ENCODE data around the gene SCN11A.

The SCN11A gene

GRCh38 chr3:39099738-39100499, 48.2 kb upstream of the SCN11A start:
- H3K9ac ChIP-seq (ENCODE audit: low read length): no peak overlapping the region
- H3K36me3 ChIP-seq (replicated peaks; ENCODE audit: insufficient read depth, low read length): no peaks in the 10 kb centered on the region
- no peak overlapping the region for H3K27ac ChIP-seq (ENCODE audit: low read length)
- H3K27me3 ChIP-seq (replicated peaks; ENCODE audit: insufficient read depth, low read length): no peaks in the 10 kb centered on the region
- no peaks in the 10 kb centered on the region for H3F3A ChIP-seq (ENCODE audit: insufficient read depth, low read length)
- no peak overlapping the region for H2AFZ ChIP-seq (ENCODE audit: low read length)
- H3K4me1 ChIP-seq (ENCODE audit: low read length): no peaks in the 10 kb centered on the region
- no peaks in the 10 kb centered on the region for H4K20me1 ChIP-seq (ENCODE audit: insufficient read depth, low read length)
- H3K79me2 ChIP-seq (ENCODE audit: low read length): peaks cover 28% of the 10 kb centered on the region
- no peaks in the 10 kb centered on the region for H3K9me3 ChIP-seq (replicated peaks; ENCODE audit: insufficient read depth, low read length)
- no peak for TF ChIP-seq CTCF (IDR thresholded peaks at IDR 0.05; ENCODE audit: low read length)
- TF ChIP-seq EZH2phosphoT487 (IDR thresholded peaks at IDR 0.05; ENCODE audit: low read length): no peak
- no peak for TF ChIP-seq EZH2 (optimal IDR thresholded peaks at IDR 0.05; ENCODE audit: low read depth, low read length)
- no peak overlapping the region for H3K4me3 ChIP-seq (ENCODE audit: low read length)
- H3K9me2 ChIP-seq (replicated peaks; ENCODE audit: insufficient read depth, low read length): no peaks in the 10 kb centered on the region
- H3K4me2 ChIP-seq (ENCODE audit: low read depth, low read length): no peak overlapping the region
- DNase-seq: no peak

- Histone ChIP-seq H3K79me2 (ENCODE audit: low read length) (peaks cover 21% of the 10 kb centered on the region), H3K9me3 (replicated peaks; ENCODE audit: insufficient read depth, low read length) (no peaks in the 10 kb centered on the region), H3K4me2 (ENCODE audit: low read depth, low read length) (no peak overlapping the region), H3K9ac (ENCODE audit: low read length) (no peak overlapping the region), H3K36me3 (replicated peaks; ENCODE audit: insufficient read depth, low read length) (no peaks in the 10 kb centered on the region), H3K27me3 (replicated peaks; ENCODE audit: insufficient read depth, low read length) (no peaks in the 10 kb centered on the region), H3K4me1 (ENCODE audit: low read length) (no peaks in the 10 kb centered on the region), H4K20me1 (ENCODE audit: insufficient read depth, low read length) (no peaks in the 10 kb centered on the region), H2AFZ (ENCODE audit: low read length) (no peak overlapping the region), H3K4me3 (ENCODE audit: low read length) (no peak overlapping the region), H3F3A (ENCODE audit: insufficient read depth, low read length) (no peaks in the 10 kb centered on the region), H3K27ac (ENCODE audit: low read length) (no peak overlapping the region), H3K9me2 (replicated peaks; ENCODE audit: insufficient read depth, low read length) (no peaks in the 10 kb centered on the region)
- no peak for DNase-seq
- TF ChIP-seq EZH2 (optimal IDR thresholded peaks at IDR 0.05; ENCODE audit: low read depth, low read length): no peak
- TF ChIP-seq EZH2phosphoT487 (IDR thresholded peaks at IDR 0.05; ENCODE audit: low read length): no peak
- no peak for TF ChIP-seq CTCF (IDR thresholded peaks at IDR 0.05; ENCODE audit: low read length)
Measured at GRCh38 chr3:39099242-39099641, 47.5 kb upstream of the SCN11A start.

DNA sequence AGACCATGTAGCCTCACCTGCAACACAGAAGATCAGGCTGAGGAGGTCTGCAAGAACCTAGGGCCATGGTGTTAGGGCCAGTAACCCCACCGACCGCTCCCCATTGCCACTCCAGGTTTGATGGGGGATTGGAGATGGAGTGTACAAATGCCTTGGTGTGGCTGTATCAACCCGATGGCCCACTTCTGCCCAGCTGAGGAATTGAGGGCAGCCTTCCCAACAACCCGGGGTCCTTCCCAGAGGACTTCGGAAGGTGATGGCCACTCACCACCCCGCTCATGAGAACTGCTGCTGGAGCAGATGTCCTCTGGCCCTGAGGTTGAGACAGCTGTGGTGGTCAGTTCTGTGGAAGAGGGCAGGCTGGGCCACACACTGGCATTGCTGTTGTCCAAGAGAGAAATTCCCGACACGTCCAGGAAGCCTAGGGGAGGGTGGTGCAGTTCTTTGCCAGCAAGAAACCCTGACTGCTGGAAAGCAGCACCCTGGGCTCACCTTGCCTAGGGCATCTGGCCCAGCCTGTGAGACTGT, 46.8 kb upstream of the SCN11A start:
- no peaks in the 10 kb centered on the region for H3K9me3 ChIP-seq (replicated peaks; ENCODE audit: insufficient read depth, low read length)
- H3K36me3 ChIP-seq (replicated peaks; ENCODE audit: insufficient read depth, low read length): no peaks in the 10 kb centered on the region
- H3K27me3 ChIP-seq (replicated peaks; ENCODE audit: insufficient read depth, low read length): no peaks in the 10 kb centered on the region
- H4K20me1 ChIP-seq (ENCODE audit: insufficient read depth, low read length): no peaks in the 10 kb centered on the region
- H3F3A ChIP-seq (ENCODE audit: insufficient read depth, low read length): no peaks in the 10 kb centered on the region
- no peak overlapping the region for H3K27ac ChIP-seq (ENCODE audit: low read length)
- no peak for TF ChIP-seq CTCF (IDR thresholded peaks at IDR 0.05; ENCODE audit: low read length)
- TF ChIP-seq EZH2 (optimal IDR thresholded peaks at IDR 0.05; ENCODE audit: low read depth, low read length): no peak
- TF ChIP-seq EZH2phosphoT487 (IDR thresholded peaks at IDR 0.05; ENCODE audit: low read length): no peak
- peaks cover 14% of the 10 kb centered on the region for H3K79me2 ChIP-seq (ENCODE audit: low read length)
- H3K4me3 ChIP-seq (ENCODE audit: low read length): no peak overlapping the region
- H3K4me2 ChIP-seq (ENCODE audit: low read depth, low read length): no peak overlapping the region
- DNase-seq: no peak
- H3K9me2 ChIP-seq (replicated peaks; ENCODE audit: insufficient read depth, low read length): no peaks in the 10 kb centered on the region
- H3K9ac ChIP-seq (ENCODE audit: low read length): no peak overlapping the region
- H2AFZ ChIP-seq (ENCODE audit: low read length): no peak overlapping the region
- no peaks in the 10 kb centered on the region for H3K4me1 ChIP-seq (ENCODE audit: low read length)

Measured in MM.1S (cell line).